ENCODE data around the gene GTF2F1.

- TF ChIP-seq BHLHE40 (IDR thresholded peaks at IDR 0.05; ENCODE audit: borderline replicate concordance), result no peak
- no peak for TF ChIP-seq CTBP1 (IDR thresholded peaks at IDR 0.05; ENCODE audit: borderline replicate concordance)
- no peak for TF ChIP-seq ELF4 (IDR thresholded peaks at IDR 0.05)
- no peak for TF ChIP-seq HDGF (IDR thresholded peaks at IDR 0.05; ENCODE audit: borderline replicate concordance)
- no peak for TF ChIP-seq FOXM1 (IDR thresholded peaks at IDR 0.05; ENCODE audit: borderline replicate concordance)
- no peak for TF ChIP-seq SUZ12 (IDR thresholded peaks at IDR 0.05)
- no peak for TF ChIP-seq FOXA1 (IDR thresholded peaks at IDR 0.05)
These were observed 9.8 kb downstream of the GTF2F1 start for GRCh38 chr19:6383188-6383587.

All from HEK293T (cell line).